Activated T-helper 2 cell treated with anti-CD3 and anti-CD28 coated beads, Interferon-gamma antibody, Interleukin-2, Interleukin-4, amounts not matched to agents 10 μg/mL and 5 μg/mL and 100 μg/mL, durations not matched to agents 14 hours and 24 hours and 36 hours (primary cell): Measurements from ENCODE around the gene ZNF486. TPM values are rescaled to one million over a fixed set of nuclear protein-coding genes. Genes with fewer than 3 reads are reported as not detected.
A peak's percentile ranks its signal among the peaks of the same experiment; 100 is the strongest.
"Not testable (repeated sequence)": the region's sequence is repeated elsewhere in the genome, so short reads cannot be mapped to it uniquely, and the experiment has no call there.

Experiments used
- DNase-seq: peaks from one replicate; pipeline ENCODE4 v3.0.0; 2021; ENCODE audit warnings: low spot score
- H3K27ac Mint-ChIP-seq: one replicate; pipeline ENCODE4 v1.8.0; 2021; ENCODE audit warnings: mixed read lengths
- H3K27me3 Mint-ChIP-seq: one replicate; pipeline ENCODE4 v1.8.0; 2021; ENCODE audit warnings: low read depth, mixed read lengths
- H3K36me3 Mint-ChIP-seq: one replicate; pipeline ENCODE4 v1.8.0; 2021; ENCODE audit warnings: low read depth, mixed read lengths
- H3K4me1 Mint-ChIP-seq: one replicate; pipeline ENCODE4 v1.8.0; 2021; ENCODE audit warnings: low read depth, mixed read lengths
- H3K4me3 Mint-ChIP-seq: one replicate; pipeline ENCODE4 v1.8.0; 2021; ENCODE audit warnings: low read depth, mild to moderate bottlenecking, moderate library complexity, mixed read lengths
- H3K9me3 Mint-ChIP-seq: one replicate; pipeline ENCODE4 v1.8.0; 2021; ENCODE audit warnings: mixed read lengths
- intact Hi-C: fragments of 100-400 bp; cut with micrococcal nuclease; formaldehyde crosslinking; loops from one replicate; pipeline ENCODE4 v1.15.1; 2023
- total RNA-seq: library from RNA; stranded (reverse); gene quantifications from 2 replicates; pipeline ENCODE4 v1.2.3, GENCODE V29; 2022

ZNF486 gene
- total RNA-seq, 1 donor from 2014 or later, result 4.2 TPM

DNA sequence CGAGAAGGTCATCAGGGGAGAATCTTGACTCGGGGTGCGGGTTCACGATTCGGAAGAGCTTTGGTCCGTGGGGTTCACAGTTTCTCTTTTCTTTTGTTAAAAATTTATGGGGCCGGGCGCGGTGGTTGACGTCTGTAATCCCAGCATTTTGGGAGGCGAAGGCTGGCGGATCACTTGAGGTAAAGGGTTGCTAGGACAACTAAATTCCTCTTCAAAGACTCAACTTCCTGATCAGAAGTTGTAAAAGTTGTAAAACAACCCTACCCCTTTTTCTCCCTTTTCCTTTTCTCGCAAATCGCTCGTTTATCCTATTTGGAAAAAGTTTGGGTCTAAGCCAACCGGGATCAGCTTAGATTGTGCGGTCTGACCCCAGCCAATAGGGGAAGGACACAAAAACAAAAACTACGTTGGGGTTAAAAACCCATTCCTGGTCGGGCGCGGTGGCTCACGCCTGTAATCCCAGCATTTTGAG is 673 bp downstream of the ZNF486 start:
- Mint-ChIP-seq H3K36me3 (peaks cover 58% of the 10 kb centered on the region), H3K9me3 (peaks cover 62% of the 10 kb centered on the region), H3K27me3 (no peaks in the 10 kb centered on the region), H3K4me1 (peaks cover 2% of the 10 kb centered on the region), H3K27ac (peak overlapping the region; percentile 93), H3K4me3 (peak overlapping the region; percentile 96)
- no peak for DNase-seq
- intact Hi-C loops, result loop anchor here (1.0 kb wide), 1 partner anchor 71 kb away; no protein-coding TSS in a partner anchor

DNA sequence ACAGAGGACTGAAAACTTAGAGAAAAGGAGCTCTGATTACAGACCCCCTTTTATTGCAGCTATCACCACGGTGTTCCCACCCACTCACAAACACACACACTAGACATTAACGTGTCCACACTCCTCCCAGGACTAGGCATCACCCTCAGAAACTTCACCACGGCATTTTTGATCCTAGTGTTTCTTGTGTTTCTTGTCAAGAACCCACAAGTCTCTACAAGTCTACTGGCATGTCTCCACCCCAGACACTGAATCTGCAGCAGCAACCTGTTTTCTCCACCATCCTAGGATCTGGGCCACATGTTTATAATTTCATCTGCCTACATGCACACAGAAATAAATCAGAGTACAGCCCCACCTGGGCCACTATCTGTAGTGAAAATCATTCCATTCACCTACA is 4.3 kb downstream of the ZNF486 start:
- Mint-ChIP-seq H3K27me3 (no peaks in the 10 kb centered on the region), H3K4me1 (peaks cover 2% of the 10 kb centered on the region), H3K4me3 (no peak overlapping the region), H3K9me3 (peaks cover 51% of the 10 kb centered on the region), H3K27ac (no peak overlapping the region), H3K36me3 (peaks cover 76% of the 10 kb centered on the region)
- DNase-seq, result no peak
- intact Hi-C loops, result no loop called here

DNA sequence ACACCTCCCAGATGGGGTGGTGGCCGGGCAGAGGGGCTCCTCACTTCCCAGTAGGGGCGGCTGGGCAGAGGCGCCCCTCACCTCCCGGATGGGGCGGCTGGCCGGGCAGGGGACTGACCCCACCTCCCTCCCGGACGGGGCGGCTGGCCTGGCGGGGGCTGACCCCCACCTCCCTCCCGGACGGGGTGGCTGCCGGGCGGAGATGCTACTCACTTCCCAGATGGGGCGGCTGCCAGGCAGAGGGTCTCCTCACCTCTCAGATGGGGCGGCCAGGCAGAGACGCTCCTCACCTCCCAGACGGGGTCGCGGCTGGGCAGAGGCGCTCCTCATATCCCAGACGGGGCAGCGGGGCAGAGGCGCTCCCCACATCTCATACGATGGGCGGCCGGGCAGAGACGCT is 8.8 kb downstream of the ZNF486 start:
- H3K4me1 Mint-ChIP-seq, DNase-seq, intact Hi-C loops, H3K27ac Mint-ChIP-seq, H3K27me3 Mint-ChIP-seq, H3K4me3 Mint-ChIP-seq: not testable (repeated sequence)
- Mint-ChIP-seq H3K36me3 (peaks cover 78% of the 10 kb centered on the region), H3K9me3 (peaks cover 64% of the 10 kb centered on the region)

DNA sequence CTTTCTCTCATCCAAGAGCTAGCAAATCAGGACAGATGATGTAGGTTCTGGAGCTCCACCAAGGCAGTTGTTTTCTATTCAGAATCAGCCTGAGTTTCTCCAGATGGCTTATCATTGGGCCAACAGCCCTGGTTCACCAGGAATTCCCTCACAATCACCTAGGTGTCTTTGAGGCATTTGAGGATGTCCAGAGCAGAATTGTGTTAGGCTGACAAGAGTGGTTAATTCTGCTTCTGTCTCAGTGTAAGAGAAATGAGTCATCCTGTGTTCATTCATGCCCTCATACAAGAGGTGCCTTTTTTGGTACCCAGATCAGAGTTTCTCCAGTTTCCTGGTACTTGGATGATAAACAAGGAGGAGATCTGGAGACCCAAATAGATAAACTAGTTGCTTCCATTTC is 12.9 kb downstream of the ZNF486 start:
- H3K4me1 Mint-ChIP-seq, H3K27me3 Mint-ChIP-seq, H3K4me3 Mint-ChIP-seq, intact Hi-C loops, DNase-seq, H3K27ac Mint-ChIP-seq: not testable (repeated sequence)
- Mint-ChIP-seq H3K36me3 (peaks cover 58% of the 10 kb centered on the region), H3K9me3 (peaks cover 51% of the 10 kb centered on the region)

DNA sequence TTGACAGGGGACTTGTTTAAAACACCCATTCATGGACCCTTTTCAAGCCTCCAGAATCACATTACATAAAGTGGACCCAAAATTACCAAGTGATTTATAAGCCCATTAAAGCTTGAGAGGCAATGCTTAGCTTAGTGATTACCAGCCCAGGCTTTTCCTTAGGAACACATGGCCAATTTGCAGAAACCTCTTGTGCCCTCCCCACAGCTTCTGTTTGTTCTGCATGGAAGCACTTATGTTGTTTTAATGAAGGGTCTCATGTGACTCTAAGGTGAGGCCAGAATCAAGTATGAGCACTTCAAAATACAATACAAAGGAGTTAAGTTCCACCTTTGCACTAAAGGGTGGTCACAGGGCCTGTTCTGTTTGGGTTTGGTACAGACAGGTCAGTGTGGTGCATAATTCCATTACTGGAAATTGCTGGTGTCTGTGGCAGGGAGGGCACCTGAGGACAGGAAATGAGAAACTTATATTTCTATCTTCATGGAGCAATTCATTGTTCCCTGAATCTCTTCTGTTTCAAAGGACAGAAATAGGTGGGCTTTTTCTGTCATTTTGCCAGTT is 15.3 kb downstream of the ZNF486 start:
- no peaks in the 10 kb centered on the region for H3K4me1 Mint-ChIP-seq
- H3K36me3 Mint-ChIP-seq, result peaks cover 56% of the 10 kb centered on the region
- H3K27me3 Mint-ChIP-seq, result no peaks in the 10 kb centered on the region
- intact Hi-C loops, result no loop called here
- H3K27ac Mint-ChIP-seq, result no peak overlapping the region
- H3K9me3 Mint-ChIP-seq, result peaks cover 54% of the 10 kb centered on the region
- H3K4me3 Mint-ChIP-seq, result no peak overlapping the region
- no peak for DNase-seq

DNA sequence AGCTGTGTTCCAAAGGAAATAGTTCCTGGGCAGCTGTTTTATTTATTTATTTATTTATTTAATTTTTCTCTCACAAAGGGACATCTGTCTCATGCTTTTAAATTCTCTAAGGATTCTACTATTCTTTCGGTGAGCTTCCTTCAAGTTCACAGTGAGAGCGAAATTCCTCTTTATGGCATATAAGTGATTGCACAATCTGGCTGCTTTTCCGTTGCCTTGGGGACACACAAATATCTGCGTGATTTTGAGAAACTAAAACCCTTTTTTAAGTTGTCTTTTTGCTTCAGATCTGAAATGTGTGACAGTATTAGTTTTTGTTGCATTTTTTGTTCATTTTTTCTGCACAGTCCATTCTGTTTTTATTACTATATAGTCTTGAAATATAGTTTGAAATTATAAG is 19.2 kb downstream of the ZNF486 start:
- no peak for DNase-seq
- Mint-ChIP-seq H3K36me3 (peaks cover 66% of the 10 kb centered on the region), H3K27me3 (no peaks in the 10 kb centered on the region), H3K9me3 (peaks cover 52% of the 10 kb centered on the region), H3K4me1 (no peaks in the 10 kb centered on the region), H3K27ac (no peak overlapping the region), H3K4me3 (no peak overlapping the region)
- intact Hi-C loops, result no loop called here

DNA sequence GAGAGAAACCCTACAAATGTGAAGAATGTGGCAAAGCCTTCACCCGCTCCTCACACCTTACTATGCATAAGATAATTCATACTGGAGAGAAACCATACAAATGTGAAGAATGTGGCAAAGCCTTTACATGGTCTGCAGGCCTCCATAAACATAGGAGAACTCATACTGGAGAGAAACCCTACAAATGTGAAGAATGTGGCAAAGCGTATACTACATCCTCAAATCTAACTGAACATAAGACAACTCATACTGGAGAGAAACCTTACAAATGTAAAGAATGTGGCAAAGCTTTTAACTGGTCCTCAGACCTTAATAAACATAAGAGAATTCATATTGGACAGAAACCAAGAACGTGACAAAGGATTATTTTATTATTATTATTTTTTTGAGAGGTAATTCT is 30.7 kb downstream of the ZNF486 start:
- peaks cover 32% of the 10 kb centered on the region for H3K36me3 Mint-ChIP-seq
- H3K4me3 Mint-ChIP-seq, result no peak overlapping the region
- intact Hi-C loops, result no loop called here

DNA sequence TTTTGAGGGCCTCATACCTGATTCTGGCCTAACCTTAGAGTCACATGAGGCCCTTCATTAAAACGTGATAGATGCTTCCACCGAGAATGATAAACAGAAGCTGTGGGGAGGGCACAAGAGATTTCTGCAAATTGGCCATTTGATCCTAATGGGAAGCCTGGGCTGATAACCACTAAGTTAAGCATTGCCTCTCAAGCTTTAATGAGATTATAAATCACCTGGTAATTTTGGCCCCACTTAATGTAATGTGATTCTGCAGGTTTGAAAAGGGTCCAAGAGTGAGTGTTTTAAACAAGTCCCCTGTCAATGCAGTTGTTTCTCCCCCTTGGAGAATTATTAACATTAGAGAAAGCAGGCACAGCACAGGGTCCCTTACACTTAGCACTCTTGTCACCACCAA is 42.0 kb downstream of the ZNF486 start:
- H3K4me3 Mint-ChIP-seq, result no peak overlapping the region
- intact Hi-C loops, result no loop called here
- no peaks in the 10 kb centered on the region for H3K4me1 Mint-ChIP-seq
- peaks cover 8% of the 10 kb centered on the region for H3K36me3 Mint-ChIP-seq
- H3K27ac Mint-ChIP-seq, result no peak overlapping the region
- H3K9me3 Mint-ChIP-seq, result peaks cover 60% of the 10 kb centered on the region
- no peak for DNase-seq
- H3K27me3 Mint-ChIP-seq, result no peaks in the 10 kb centered on the region

More for the DNA sequence above, 30.7 kb downstream of the ZNF486 start:
- DNase-seq, result no peak
- Mint-ChIP-seq H3K4me1 (no peaks in the 10 kb centered on the region), H3K27me3 (no peaks in the 10 kb centered on the region), H3K27ac (no peak overlapping the region), H3K9me3 (peaks cover 52% of the 10 kb centered on the region)

DNA sequence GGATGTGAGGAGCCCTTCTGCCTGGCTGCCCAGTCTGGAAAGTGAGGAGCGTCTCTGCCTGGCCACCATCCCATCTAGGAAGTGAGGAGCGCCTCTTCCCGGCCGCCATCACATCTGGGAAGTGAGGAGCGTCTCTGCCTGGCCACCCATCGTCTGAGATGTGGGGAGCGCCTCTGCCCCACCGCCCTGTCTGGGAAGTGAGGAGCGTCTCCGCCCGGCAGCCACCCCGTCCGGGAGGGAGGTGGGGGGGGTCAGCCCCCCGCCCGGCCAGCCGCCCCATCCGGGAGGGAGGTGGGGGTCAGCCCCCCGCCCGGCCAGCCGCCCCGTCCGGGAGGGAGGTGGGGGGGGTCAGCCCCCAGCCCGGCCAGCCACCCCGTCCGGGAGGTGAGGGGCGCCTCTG is 47.4 kb downstream of the ZNF486 start:
- peaks cover 42% of the 10 kb centered on the region for H3K9me3 Mint-ChIP-seq
- H3K36me3 Mint-ChIP-seq, result peaks cover 23% of the 10 kb centered on the region
- DNase-seq, H3K27ac Mint-ChIP-seq, H3K4me1 Mint-ChIP-seq, H3K27me3 Mint-ChIP-seq, H3K4me3 Mint-ChIP-seq, intact Hi-C loops: not testable (repeated sequence)

DNA sequence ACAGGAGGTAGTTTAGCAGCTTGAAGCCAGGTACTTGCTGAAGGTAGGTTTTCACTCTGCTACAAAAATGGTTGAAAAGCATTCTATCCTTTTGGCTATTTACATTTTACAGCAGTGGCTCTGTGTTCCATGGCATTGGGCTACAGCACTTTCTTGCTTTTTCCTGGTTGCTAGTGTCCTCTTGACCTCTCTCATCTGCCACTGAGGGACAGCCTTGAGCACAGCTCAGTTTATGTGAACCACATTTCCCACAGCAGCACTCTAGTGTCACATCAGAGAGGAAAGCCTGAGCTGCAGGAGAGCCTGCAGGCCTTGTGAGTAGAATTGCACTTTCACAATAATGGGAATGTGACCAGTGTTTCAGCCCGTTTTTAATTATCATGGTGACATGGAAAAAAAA is 54.6 kb downstream of the ZNF486 start:
- H3K4me1 Mint-ChIP-seq, H3K27me3 Mint-ChIP-seq, DNase-seq: not testable (repeated sequence)

DNA sequence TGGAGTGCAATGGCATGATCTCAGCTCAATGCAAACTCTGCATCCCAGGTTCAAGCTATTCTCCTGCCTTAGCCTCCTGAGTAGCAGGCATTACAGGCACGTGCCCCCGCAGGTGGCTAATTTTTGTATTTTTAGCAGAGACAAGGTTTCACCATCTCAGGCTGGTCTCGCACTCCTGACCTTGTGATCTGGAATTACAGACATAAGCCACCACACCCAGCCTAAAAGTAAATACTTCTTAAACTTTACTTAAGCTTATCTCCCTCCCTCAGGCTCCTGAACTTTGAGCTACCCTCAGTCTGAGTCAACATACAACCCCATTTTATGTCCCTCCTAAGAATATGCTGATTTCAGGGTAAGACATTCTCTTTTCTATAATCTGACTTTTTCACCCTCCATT is 66.1 kb downstream of the ZNF486 start:
- H3K4me3 Mint-ChIP-seq, result no peak overlapping the region
- H3K36me3 Mint-ChIP-seq, result peaks cover 77% of the 10 kb centered on the region
- H3K4me1 Mint-ChIP-seq, result no peaks in the 10 kb centered on the region
- H3K27ac Mint-ChIP-seq, result no peak overlapping the region
- intact Hi-C loops, result no loop called here
- H3K9me3 Mint-ChIP-seq, result peaks cover 51% of the 10 kb centered on the region
- no peaks in the 10 kb centered on the region for H3K27me3 Mint-ChIP-seq
- DNase-seq, result no peak

More for the DNA sequence above, 54.6 kb downstream of the ZNF486 start:
- intact Hi-C loops, H3K27ac Mint-ChIP-seq, H3K4me3 Mint-ChIP-seq: not testable (repeated sequence)
- Mint-ChIP-seq H3K9me3 (peaks cover 54% of the 10 kb centered on the region), H3K36me3 (peaks cover 18% of the 10 kb centered on the region)

DNA sequence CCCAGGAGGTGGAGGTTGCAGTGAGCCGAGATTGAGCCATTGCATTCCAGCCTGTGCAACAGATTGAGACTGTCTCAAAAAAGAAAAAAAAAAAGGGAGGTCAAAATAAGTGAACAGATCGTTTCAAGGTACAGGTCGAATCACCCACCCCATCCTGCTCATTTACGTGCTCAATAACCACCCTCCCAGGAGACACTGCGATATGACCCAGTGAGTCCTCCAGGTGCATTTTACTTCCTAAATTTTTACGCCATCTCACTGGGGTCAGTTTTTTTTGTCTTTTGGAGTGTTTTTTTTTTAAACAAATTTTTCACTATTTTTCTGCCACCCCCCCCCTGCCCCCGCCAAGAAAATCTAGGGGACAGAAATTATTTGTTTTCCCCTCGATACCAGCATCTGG is 68.1 kb downstream of the ZNF486 start:
- intact Hi-C loops, result no loop called here
- Mint-ChIP-seq H3K36me3 (peaks cover 58% of the 10 kb centered on the region), H3K4me3 (no peak overlapping the region), H3K27ac (no peak overlapping the region), H3K4me1 (no peaks in the 10 kb centered on the region), H3K9me3 (peaks cover 44% of the 10 kb centered on the region), H3K27me3 (no peaks in the 10 kb centered on the region)
- DNase-seq, result no peak

DNA sequence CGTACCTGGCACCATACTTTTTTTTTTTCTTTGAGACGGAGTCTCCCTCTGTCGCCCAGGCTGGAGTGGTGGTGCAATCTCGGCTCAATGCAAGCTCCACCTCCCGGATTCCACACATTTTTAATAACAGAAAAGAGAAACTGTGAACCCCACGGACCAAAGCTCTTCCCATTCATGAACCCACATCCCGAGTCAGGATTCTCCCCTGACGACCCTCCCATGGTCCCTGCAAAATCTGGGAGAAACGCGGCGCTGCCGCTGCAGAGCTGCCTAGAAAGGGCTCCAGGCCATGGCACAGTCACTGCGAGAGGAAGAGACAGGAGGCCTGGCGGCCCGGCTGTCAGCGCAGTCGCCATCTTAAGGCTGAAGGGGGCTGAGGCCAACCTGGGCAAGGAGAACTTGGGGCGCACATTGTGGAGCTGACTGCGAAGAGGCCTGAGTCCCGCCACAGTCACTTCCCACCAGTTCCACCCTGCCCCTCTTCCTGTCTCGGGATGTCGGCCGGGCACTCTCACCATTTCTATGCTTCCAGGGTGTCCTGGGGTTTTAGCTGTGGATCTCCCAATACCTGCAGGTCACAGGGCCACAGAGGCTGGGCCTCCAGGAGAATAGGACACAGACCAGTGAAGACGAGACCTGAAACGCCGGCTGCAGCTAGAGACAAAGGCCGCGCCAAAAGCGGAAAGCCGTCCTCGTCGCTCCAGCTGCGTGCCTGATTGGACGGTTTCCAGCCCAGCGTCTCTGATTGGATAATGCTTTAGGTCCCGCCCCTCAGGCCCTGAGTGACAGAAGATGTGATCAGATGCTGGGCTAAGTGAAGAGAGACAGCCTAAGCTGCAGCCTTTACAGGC is 71.0 kb downstream of the ZNF486 start:
- Mint-ChIP-seq H3K9me3 (peaks cover 30% of the 10 kb centered on the region), H3K27me3 (no peaks in the 10 kb centered on the region), H3K4me1 (no peaks in the 10 kb centered on the region), H3K4me3 (peak overlapping the region; percentile 84), H3K36me3 (peaks cover 38% of the 10 kb centered on the region), H3K27ac (peak overlapping the region; percentile 73)
- DNase-seq, result peak; percentile 76
- intact Hi-C loops, result loop anchor here (1.0 kb wide), 1 partner anchor 71 kb away; the partner anchor contains the start of gene ZNF486
